Measurements from ENCODE around the gene RHOXF1.
"Not testable (repeated sequence)": the region's sequence is repeated elsewhere in the genome, so short reads cannot be mapped to it uniquely, and the experiment has no call there.

Gene RHOXF1

DNA sequence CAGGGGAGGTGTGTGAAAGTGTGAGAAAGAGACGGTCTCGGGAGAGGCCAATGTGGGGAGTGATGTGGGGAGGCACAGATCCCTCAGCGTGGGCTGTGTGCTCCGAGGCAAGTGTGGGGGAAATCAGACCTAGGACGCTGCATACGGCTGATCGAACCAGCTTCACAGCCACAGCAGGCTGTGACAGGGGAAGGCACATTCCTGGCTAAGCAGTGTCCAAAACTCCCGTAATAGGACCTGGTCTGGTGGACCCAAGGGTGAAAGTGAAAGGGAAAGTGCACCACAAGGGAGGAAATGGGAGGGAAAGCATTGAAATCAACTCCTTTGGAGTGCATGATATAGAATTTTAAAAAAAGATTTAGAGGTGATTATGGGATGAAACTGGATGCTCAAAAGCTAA lies 31.8 kb upstream of the RHOXF1 start:
- TF ChIP-seq SETDB1 (IDR thresholded peaks at IDR 0.05; ENCODE audit: insufficient read length, low read length) = peak; percentile 94
- no peak for TF ChIP-seq MZF1 (tag by site-specific recombination; IDR thresholded peaks at IDR 0.05; ENCODE audit: borderline replicate concordance)
- 0 out of 2 replicates have a peak, but pooled peaks have one; percentile 14 for TF ChIP-seq ZNF140 (tag by site-specific recombination; IDR thresholded peaks at IDR 0.05)
- TF ChIP-seq ZFP37 (tag by site-specific recombination; IDR thresholded peaks at IDR 0.05) = no peak
- TF ChIP-seq ZNF366 (tag by site-specific recombination; conservative IDR thresholded peaks at IDR 0.05) = no peak
- peak; percentile 98; the same call in 1 of the 2 replicates for TF ChIP-seq TRIM28 (IDR thresholded peaks at IDR 0.05; ENCODE audit: borderline replicate concordance, low read length)
- TF ChIP-seq ZBTB48 (tag by site-specific recombination; IDR thresholded peaks at IDR 0.05) = no peak
- TF ChIP-seq ZNF23 (tag by site-specific recombination; IDR thresholded peaks at IDR 0.05; ENCODE audit: borderline replicate concordance) = no peak
- TF ChIP-seq, protein P1, sequence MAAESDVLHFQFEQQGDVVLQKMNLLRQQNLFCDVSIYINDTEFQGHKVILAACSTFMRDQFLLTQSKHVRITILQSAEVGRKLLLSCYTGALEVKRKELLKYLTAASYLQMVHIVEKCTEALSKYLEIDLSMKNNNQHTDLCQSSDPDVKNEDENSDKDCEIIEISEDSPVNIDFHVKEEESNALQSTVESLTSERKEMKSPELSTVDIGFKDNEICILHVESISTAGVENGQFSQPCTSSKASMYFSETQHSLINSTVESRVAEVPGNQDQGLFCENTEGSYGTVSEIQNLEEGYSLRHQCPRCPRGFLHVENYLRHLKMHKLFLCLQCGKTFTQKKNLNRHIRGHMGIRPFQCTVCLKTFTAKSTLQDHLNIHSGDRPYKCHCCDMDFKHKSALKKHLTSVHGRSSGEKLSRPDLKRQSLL (tag by site-specific recombination; IDR thresholded peaks at IDR 0.05) = no peak
- TF ChIP-seq PRDM1 (tag by site-specific recombination; IDR thresholded peaks at IDR 0.05) = peak; percentile 53; the same call in 1 of the 2 replicates
- no peak for TF ChIP-seq ZNF24 (tag by site-specific recombination; IDR thresholded peaks at IDR 0.05)
- TF ChIP-seq, protein P2, sequence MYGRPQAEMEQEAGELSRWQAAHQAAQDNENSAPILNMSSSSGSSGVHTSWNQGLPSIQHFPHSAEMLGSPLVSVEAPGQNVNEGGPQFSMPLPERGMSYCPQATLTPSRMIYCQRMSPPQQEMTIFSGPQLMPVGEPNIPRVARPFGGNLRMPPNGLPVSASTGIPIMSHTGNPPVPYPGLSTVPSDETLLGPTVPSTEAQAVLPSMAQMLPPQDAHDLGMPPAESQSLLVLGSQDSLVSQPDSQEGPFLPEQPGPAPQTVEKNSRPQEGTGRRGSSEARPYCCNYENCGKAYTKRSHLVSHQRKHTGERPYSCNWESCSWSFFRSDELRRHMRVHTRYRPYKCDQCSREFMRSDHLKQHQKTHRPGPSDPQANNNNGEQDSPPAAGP (tag by site-specific recombination; IDR thresholded peaks at IDR 0.05) = no peak
- TF ChIP-seq ZNF501 (tag by site-specific recombination; IDR thresholded peaks at IDR 0.05) = no peak
- no peaks in the 10 kb centered on the region for H3K9me3 ChIP-seq (ENCODE audit: control insufficient read depth, insufficient read depth, low read depth, low read length)
- POLR2A ChIA-PET = no interaction called here
- no peaks in the 10 kb centered on the region for H3K4me1 ChIP-seq (ENCODE audit: control insufficient read depth, insufficient read depth, low read length)
- H3K4me3 ChIP-seq (ENCODE audit: low read depth, low read length) = no peak overlapping the region
- H3K27ac ChIP-seq (ENCODE audit: extremely low read depth, low read depth, low read length) = no peak overlapping the region
- CTCF ChIA-PET = no interaction called here
- H3K36me3 ChIP-seq (ENCODE audit: control insufficient read depth in 2 of 2, insufficient read depth in 1 of 2, low read length in 2 of 2) = no peaks in the 10 kb centered on the region

DNA sequence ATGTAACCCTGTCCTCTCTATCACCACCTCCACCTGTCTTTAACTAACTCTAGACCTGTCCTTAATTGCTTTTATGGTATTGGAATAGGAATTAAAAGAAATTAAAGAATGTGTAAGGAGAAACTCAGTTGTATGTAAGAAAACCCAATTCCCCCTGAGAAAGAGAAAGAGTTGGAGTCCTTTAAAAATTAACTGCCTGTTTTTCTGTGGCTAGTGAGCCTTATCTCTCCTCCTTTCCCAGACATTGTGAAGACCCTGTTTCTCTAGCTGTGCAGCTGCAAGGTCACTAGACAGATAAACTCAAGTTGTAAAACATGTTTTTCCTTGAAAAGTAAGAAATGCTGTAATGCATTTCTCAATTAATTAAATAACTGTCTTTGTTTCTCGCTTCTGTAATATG lies 30.6 kb upstream of the RHOXF1 start:
- CTCF ChIA-PET; H3K9me3 ChIP-seq (ENCODE audit: control insufficient read depth, insufficient read depth, low read depth, low read length); POLR2A ChIA-PET; H3K4me1 ChIP-seq (ENCODE audit: control insufficient read depth, insufficient read depth, low read length); H3K36me3 ChIP-seq (ENCODE audit: control insufficient read depth in 2 of 2, insufficient read depth in 1 of 2, low read length in 2 of 2); H3K27ac ChIP-seq (ENCODE audit: extremely low read depth, low read depth, low read length); H3K4me3 ChIP-seq (ENCODE audit: low read depth, low read length): not testable (repeated sequence)

DNA sequence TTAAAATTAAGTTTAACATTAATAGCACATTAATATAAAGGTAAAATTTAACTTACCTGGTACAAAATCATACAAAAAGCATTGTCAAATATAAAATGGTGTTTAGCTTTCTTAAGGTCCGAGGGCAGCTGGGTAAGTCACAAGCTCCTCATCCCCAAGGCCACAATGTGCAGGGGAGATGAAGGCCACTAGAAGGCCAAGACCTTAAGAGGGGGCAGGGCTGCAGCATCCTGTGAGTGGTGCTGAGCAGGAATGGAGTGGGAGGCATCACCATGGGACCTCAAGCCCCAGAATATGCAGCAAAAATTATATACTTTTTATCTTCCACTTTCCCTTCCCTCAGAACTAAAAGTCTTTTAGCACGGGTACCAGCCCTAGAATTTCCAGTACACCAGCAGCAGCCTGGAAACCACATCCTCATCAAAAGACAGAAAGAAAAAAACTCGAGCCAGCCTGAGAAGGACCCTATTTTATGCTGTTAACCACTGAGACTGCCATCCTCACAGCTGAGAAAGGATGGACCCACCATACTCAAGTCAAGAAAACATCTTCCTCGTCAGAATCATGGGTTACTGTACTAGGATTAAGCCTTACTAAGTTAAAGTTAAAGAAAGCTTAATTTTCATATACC lies 29.7 kb upstream of the RHOXF1 start:
- TF ChIP-seq ZNF837 (tag by site-specific recombination; IDR thresholded peaks at IDR 0.05) = no peak
- TF ChIP-seq KLF9 (tag by site-specific recombination; IDR thresholded peaks at IDR 0.05; ENCODE audit: low read depth) = no peak
- TF ChIP-seq ZNF654 (tag by site-specific recombination; IDR thresholded peaks at IDR 0.05; ENCODE audit: low read depth) = no peak
- TF ChIP-seq ZNF76 (tag by site-specific recombination; IDR thresholded peaks at IDR 0.05; ENCODE audit: borderline replicate concordance, low read depth) = no peak
- TF ChIP-seq ZNF530 (tag by site-specific recombination; IDR thresholded peaks at IDR 0.05; ENCODE audit: low read depth) = no peak
- TF ChIP-seq FEZF1 (tag by site-specific recombination; IDR thresholded peaks at IDR 0.05) = no peak
- TF ChIP-seq ZNF549 (tag by site-specific recombination; IDR thresholded peaks at IDR 0.05) = no peak
- TF ChIP-seq GLI2 (tag by site-specific recombination; IDR thresholded peaks at IDR 0.05; ENCODE audit: borderline replicate concordance, low read depth) = no peak
- TF ChIP-seq KLF1 (tag by site-specific recombination; IDR thresholded peaks at IDR 0.05) = no peak
- no peak for TF ChIP-seq ZBTB8A (tag by site-specific recombination; IDR thresholded peaks at IDR 0.05)
- no peak for TF ChIP-seq ZNF394 (tag by site-specific recombination; IDR thresholded peaks at IDR 0.05; ENCODE audit: borderline replicate concordance)
- no peak for TF ChIP-seq ZNF138 (tag by site-specific recombination; IDR thresholded peaks at IDR 0.05; ENCODE audit: borderline replicate concordance)
- TF ChIP-seq ZNF514 (tag by site-specific recombination; IDR thresholded peaks at IDR 0.05) = no peak
- TF ChIP-seq ZNF664 (tag by site-specific recombination; IDR thresholded peaks at IDR 0.05) = no peak
- TF ChIP-seq ZNF19 (tag by site-specific recombination; IDR thresholded peaks at IDR 0.05; ENCODE audit: low read depth) = no peak
- TF ChIP-seq ZBTB17 (tag by site-specific recombination; IDR thresholded peaks at IDR 0.05) = no peak
- no peak for TF ChIP-seq ZNF2 (tag by site-specific recombination; IDR thresholded peaks at IDR 0.05)
- no peak for TF ChIP-seq ZNF560 (tag by site-specific recombination; IDR thresholded peaks at IDR 0.05; ENCODE audit: borderline replicate concordance)
- TF ChIP-seq WT1 (tag by site-specific recombination; IDR thresholded peaks at IDR 0.05) = no peak
- TF ChIP-seq ZNF223 (tag by site-specific recombination; IDR thresholded peaks at IDR 0.05) = no peak
- CTCF ChIA-PET = no interaction called here
- POLR2A ChIA-PET = no interaction called here
- no peak overlapping the region for H3K27ac ChIP-seq (ENCODE audit: extremely low read depth, low read depth, low read length)
- no peaks in the 10 kb centered on the region for H3K4me1 ChIP-seq (ENCODE audit: control insufficient read depth, insufficient read depth, low read length)
- H3K4me3 ChIP-seq (ENCODE audit: low read depth, low read length) = no peak overlapping the region
- H3K36me3 ChIP-seq (ENCODE audit: control insufficient read depth in 2 of 2, insufficient read depth in 1 of 2, low read length in 2 of 2) = no peaks in the 10 kb centered on the region
- H3K9me3 ChIP-seq (ENCODE audit: control insufficient read depth, insufficient read depth, low read depth, low read length) = no peaks in the 10 kb centered on the region
